Activated CD4-positive, alpha-beta memory T cell treated with anti-CD3 and anti-CD28 coated beads for 36 hours (primary cell): ENCODE measurements around the gene CCDC182. TPM values are rescaled to one million over a fixed set of nuclear protein-coding genes. Genes with fewer than 3 reads are reported as not detected.

Experiments
- CTCF ChIA-PET: fragments of 350-600 bp; sonication (Branson Sonifier 250); formaldehyde crosslinking; loops from one replicate; lab custom pipeline; 2021; ENCODE audit warnings: antibody characterized with exemption, inconsistent platforms; lab: Charles Lee
- POLR2A ChIA-PET: fragments of 350-600 bp; sonication (Branson Sonifier 250); formaldehyde crosslinking; loops from one replicate; lab custom pipeline; 2021; ENCODE audit warnings: antibody characterized with exemption; lab: Charles Lee
- DNase-seq: peaks from one replicate; pipeline ENCODE4 v3.0.0-alpha.2; 2020
- H3K27ac Mint-ChIP-seq: one replicate; pipeline ENCODE4 v1.8.0; 2021; ENCODE audit warnings: mixed read lengths
- H3K27me3 Mint-ChIP-seq: one replicate; pipeline ENCODE4 v1.8.0; 2021; ENCODE audit warnings: mixed read lengths
- H3K36me3 Mint-ChIP-seq: one replicate; pipeline ENCODE4 v1.8.0; 2021; ENCODE audit warnings: mixed read lengths
- H3K4me1 Mint-ChIP-seq: one replicate; pipeline ENCODE4 v1.8.0; 2021; ENCODE audit warnings: low read depth, mixed read lengths
- H3K4me3 Mint-ChIP-seq: one replicate; pipeline ENCODE4 v1.8.0; 2021; ENCODE audit warnings: mild to moderate bottlenecking, mixed read lengths
- H3K9me3 Mint-ChIP-seq: one replicate; pipeline ENCODE4 v1.8.0; 2021; ENCODE audit warnings: mixed read lengths
- intact Hi-C: fragments of 100-400 bp; cut with micrococcal nuclease; formaldehyde crosslinking; loops from one replicate; pipeline ENCODE4 v1.15.1; 2023
- total RNA-seq, 2 experiments: library from RNA; stranded (reverse); gene quantifications; one replicate each; pipeline ENCODE4 v1.2.3, GENCODE V29; 2021

The CCDC182 gene
- total RNA-seq: not detected

DNA sequence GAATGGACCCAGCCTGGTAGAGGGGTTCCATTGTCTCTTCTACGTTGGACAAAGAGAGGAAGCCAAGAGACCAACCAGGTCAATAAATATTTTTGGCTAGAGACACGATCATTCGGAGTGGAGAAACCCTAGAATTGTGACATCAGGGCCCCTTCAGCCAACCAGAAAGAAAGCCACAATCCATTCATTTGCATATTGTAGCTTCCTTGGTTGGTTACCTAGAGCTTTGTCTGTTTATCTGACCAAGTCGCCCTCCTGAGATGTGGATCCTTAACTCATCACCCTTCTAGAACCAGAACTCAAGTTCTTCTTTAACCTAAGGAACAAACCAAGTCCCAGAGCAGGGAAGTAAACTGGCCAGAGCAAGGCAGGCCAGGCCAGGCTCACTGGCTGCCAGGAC is at the start of gene CCDC182:
CCDC182 (minus strand) TSS at position 58 of the 400 bp plus-strand sequence; CDS start at position 31, 27 bp downstream.
- POLR2A ChIA-PET: no interaction called here
- Mint-ChIP-seq H3K4me3 (no peak within 1 kb of the TSS), H3K27me3 (peaks cover 2% of the 10 kb centered on the region), H3K27ac (no peak within 1 kb of the TSS), H3K4me1 (no peaks in the 10 kb centered on the region), H3K9me3 (no peaks in the 10 kb centered on the region), H3K36me3 (no peaks in the 10 kb centered on the region)
- intact Hi-C loops: loop anchor here (10.0 kb wide), 1 partner anchor 300 kb away; no protein-coding TSS in a partner anchor
- CTCF ChIA-PET: interaction anchor here (0.7 to 9.8 kb wide), 5 partner anchors 70 to 501 kb away, joined by 3 to 88 read pairs (median 4); no protein-coding TSS in a partner anchor
- DNase-seq: no peak

- CTCF ChIA-PET: interaction anchor here (7.1 kb wide), 1 partner anchor 11 kb away, joined by 33 read pairs; no protein-coding TSS in a partner anchor
Observed at GRCh38 chr17:57794841-57795240, 49.7 kb upstream of the CCDC182 start.

GRCh38 chr17:57788725-57789124 is 43.6 kb upstream of the CCDC182 start:
- Mint-ChIP-seq H3K27ac (no peak overlapping the region), H3K4me1 (peaks cover 3% of the 10 kb centered on the region), H3K4me3 (no peak overlapping the region), H3K36me3 (no peaks in the 10 kb centered on the region), H3K27me3 (peaks cover 34% of the 10 kb centered on the region), H3K9me3 (no peaks in the 10 kb centered on the region)
- ChIA-PET POLR2A (no interaction called here), CTCF (no interaction called here)
- DNase-seq: no peak
- intact Hi-C loops: no loop called here

More at GRCh38 chr17:57794841-57795240, 49.7 kb upstream of the CCDC182 start:
- H3K4me3 Mint-ChIP-seq: no peak overlapping the region
- H3K27me3 Mint-ChIP-seq: peaks cover 9% of the 10 kb centered on the region
- POLR2A ChIA-PET: no interaction called here
- intact Hi-C loops: no loop called here
- H3K4me1 Mint-ChIP-seq: peaks cover 9% of the 10 kb centered on the region
- no peaks in the 10 kb centered on the region for H3K9me3 Mint-ChIP-seq
- no peaks in the 10 kb centered on the region for H3K36me3 Mint-ChIP-seq
- H3K27ac Mint-ChIP-seq: no peak overlapping the region
- no peak for DNase-seq

GRCh38 chr17:57785022-57785421 is 39.9 kb upstream of the CCDC182 start:
- no peak for DNase-seq
- Mint-ChIP-seq H3K27ac (no peak overlapping the region), H3K9me3 (no peaks in the 10 kb centered on the region), H3K4me1 (no peaks in the 10 kb centered on the region), H3K4me3 (no peak overlapping the region), H3K27me3 (peaks cover 29% of the 10 kb centered on the region), H3K36me3 (no peaks in the 10 kb centered on the region)
- ChIA-PET POLR2A (no interaction called here), CTCF (interaction anchor here (1.1 to 3.3 kb wide), 6 partner anchors 10 to 542 kb away, joined by 3 to 36 read pairs (median 26); no protein-coding TSS in a partner anchor)
- intact Hi-C loops: no loop called here

DNA sequence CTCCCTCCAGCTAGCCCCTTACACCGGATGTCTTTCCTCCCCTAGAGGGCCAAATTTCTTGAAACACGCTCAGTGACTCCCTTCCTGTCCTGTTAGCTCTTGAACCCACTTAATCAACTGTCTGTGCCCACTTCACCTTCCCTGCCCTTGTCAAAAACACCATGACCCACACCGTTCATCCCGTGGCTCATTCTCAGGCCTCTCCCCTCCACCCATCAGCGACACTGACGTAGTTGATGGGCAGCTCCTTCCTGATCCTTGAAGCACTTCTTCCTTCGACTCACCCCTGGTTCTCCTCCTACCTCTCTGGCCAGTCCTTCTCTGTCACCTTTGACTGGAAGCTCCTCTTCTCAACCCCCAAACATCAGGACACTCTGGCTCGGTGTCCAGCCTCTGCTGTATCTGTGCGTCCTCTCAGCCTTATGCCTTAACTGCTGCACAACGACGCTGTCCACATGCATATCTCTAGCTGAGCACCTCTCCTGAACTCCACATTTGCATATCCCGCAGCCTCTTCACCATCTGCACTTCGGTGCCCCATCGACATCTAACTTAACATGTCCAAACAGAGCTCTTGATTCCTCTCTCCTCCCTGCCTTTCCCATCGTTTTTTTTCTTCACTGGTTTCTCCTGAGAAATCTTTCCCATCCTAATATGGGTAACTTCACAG is 39.3 kb upstream of the CCDC182 start:
- Mint-ChIP-seq H3K4me1 (no peaks in the 10 kb centered on the region), H3K4me3 (no peak overlapping the region), H3K9me3 (no peaks in the 10 kb centered on the region), H3K27ac (no peak overlapping the region), H3K27me3 (peaks cover 24% of the 10 kb centered on the region), H3K36me3 (no peaks in the 10 kb centered on the region)
- CTCF ChIA-PET: interaction anchor here (0.7 to 3.3 kb wide), 28 partner anchors 10 to 656 kb away, joined by 3 to 36 read pairs (median 5); no protein-coding TSS in a partner anchor
- POLR2A ChIA-PET: no interaction called here
- intact Hi-C loops: no loop called here
- no peak for DNase-seq

- ChIA-PET CTCF (interaction anchor here (0.6 to 3.3 kb wide), 61 partner anchors 9 to 752 kb away, joined by 3 to 36 read pairs (median 3); partner anchors contain the start of gene MRPS23), POLR2A (no interaction called here)
- Mint-ChIP-seq H3K4me3 (no peak overlapping the region), H3K4me1 (no peaks in the 10 kb centered on the region), H3K27ac (no peak overlapping the region), H3K36me3 (no peaks in the 10 kb centered on the region), H3K27me3 (peaks cover 19% of the 10 kb centered on the region), H3K9me3 (no peaks in the 10 kb centered on the region)
- intact Hi-C loops: loop anchor here (2.0 kb wide), 1 partner anchor 653 kb away; no protein-coding TSS in a partner anchor
- peak; percentile 86 for DNase-seq
Observed at GRCh38 chr17:57783338-57783742, 38.2 kb upstream of the CCDC182 start.

DNA sequence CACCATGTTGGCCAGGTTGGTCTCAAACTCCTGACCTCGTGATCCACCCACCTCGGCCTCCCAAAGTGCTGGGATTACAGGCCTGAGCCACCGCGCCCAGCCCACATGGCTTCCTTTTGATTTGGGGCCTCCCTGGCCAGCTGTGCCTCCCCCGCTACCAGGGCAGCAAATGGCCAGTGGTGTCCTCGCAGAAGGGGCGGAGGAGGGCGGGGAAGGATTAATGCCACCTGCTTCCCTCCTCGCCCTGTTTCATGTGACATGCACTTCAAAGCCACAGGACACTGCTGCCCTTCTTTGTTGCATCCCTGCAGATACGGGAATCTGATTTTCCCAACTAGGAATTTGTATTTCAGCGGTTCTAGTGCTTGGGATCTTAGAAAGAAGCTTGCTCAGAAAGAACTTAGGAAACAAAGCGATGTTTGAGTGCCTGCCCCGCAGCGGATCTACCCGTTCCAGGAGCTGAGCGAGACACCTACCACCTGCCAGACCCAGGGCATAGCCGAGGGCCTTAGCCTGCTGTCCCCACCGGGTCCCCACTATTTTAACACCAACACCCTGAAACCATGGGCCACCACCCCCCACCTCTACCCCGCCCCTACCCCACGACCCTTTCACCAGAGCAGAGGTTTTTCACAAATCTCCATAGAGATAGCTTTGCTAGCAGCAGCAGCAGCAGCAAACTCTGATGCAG is 37.7 kb upstream of the CCDC182 start:
- H3K4me1 Mint-ChIP-seq: no peaks in the 10 kb centered on the region
- H3K27ac Mint-ChIP-seq: no peak overlapping the region
- H3K9me3 Mint-ChIP-seq: no peaks in the 10 kb centered on the region
- H3K27me3 Mint-ChIP-seq: peaks cover 15% of the 10 kb centered on the region
- intact Hi-C loops: loop anchor here (2.0 kb wide), 1 partner anchor 652 kb away; no protein-coding TSS in a partner anchor
- H3K4me3 Mint-ChIP-seq: no peak overlapping the region
- H3K36me3 Mint-ChIP-seq: no peaks in the 10 kb centered on the region
- no peak for DNase-seq
- CTCF ChIA-PET: interaction anchor here (0.8 to 3.3 kb wide), 41 partner anchors 9 to 752 kb away, joined by 3 to 36 read pairs (median 4); partner anchors contain the start of gene MRPS23
- POLR2A ChIA-PET: no interaction called here

GRCh38 chr17:57782062-57782490 is 37.0 kb upstream of the CCDC182 start:
- POLR2A ChIA-PET: no interaction called here
- peaks cover 8% of the 10 kb centered on the region for H3K27me3 Mint-ChIP-seq
- H3K27ac Mint-ChIP-seq: no peak overlapping the region
- no peak for DNase-seq
- CTCF ChIA-PET: interaction anchor here (0.9 to 3.3 kb wide), 8 partner anchors 16 to 601 kb away, joined by 3 to 36 read pairs (median 10); partner anchors contain the start of gene MRPS23
- no peak overlapping the region for H3K4me3 Mint-ChIP-seq
- intact Hi-C loops: loop anchor here (2.0 kb wide), 1 partner anchor 651 kb away; no protein-coding TSS in a partner anchor
- no peaks in the 10 kb centered on the region for H3K36me3 Mint-ChIP-seq
- no peaks in the 10 kb centered on the region for H3K4me1 Mint-ChIP-seq
- H3K9me3 Mint-ChIP-seq: no peaks in the 10 kb centered on the region

DNA sequence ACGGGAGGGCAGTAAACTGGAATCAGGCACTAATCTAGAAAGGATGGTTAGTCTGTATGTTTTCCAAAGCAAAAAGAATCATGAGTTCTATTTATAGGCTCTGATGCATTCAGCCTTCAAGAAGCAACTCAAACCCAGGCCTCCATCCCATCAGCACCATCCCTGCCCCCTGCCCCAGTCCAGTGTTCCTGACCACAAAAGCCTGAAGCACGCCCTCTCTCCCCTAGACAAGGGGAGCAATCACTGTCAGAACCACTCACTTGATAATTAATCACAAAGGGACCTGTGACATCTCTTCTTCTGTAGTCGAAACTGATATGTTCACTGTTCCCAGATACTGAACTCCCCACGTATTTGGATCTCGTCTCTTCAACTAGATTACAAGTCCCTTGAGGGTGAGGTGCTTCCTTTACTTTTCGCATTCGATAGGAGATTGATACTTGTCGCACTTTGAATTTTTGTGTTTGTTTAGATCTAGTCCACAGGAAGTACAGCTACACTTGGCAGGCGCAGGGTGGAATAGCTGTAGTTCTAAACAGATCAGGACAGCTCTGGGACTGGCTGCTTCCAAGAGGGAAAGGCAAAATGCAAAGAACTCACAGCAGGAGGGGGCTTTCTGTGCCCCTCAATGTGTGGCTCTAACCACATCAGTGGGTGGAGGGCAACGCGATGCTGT is 36.4 kb upstream of the CCDC182 start:
- Mint-ChIP-seq H3K4me1 (no peaks in the 10 kb centered on the region), H3K36me3 (no peaks in the 10 kb centered on the region), H3K27ac (no peak overlapping the region), H3K9me3 (no peaks in the 10 kb centered on the region), H3K4me3 (no peak overlapping the region), H3K27me3 (peaks cover 7% of the 10 kb centered on the region)
- no peak for DNase-seq
- CTCF ChIA-PET: interaction anchor here (1.7 kb wide), 1 partner anchor 601 kb away, joined by 3 read pairs; no protein-coding TSS in a partner anchor
- POLR2A ChIA-PET: no interaction called here
- intact Hi-C loops: loop anchor here (2.0 kb wide), 1 partner anchor 651 kb away; no protein-coding TSS in a partner anchor

GRCh38 chr17:57779706-57780105 is 34.6 kb upstream of the CCDC182 start:
- ChIA-PET CTCF (no interaction called here), POLR2A (interaction anchor here (0.7 kb wide), 1 partner anchor 165 kb away, joined by 3 read pairs; no protein-coding TSS in a partner anchor)
- H3K27me3 Mint-ChIP-seq: peaks cover 12% of the 10 kb centered on the region
- H3K27ac Mint-ChIP-seq: no peak overlapping the region
- DNase-seq: no peak
- H3K36me3 Mint-ChIP-seq: no peaks in the 10 kb centered on the region
- intact Hi-C loops: no loop called here
- no peaks in the 10 kb centered on the region for H3K9me3 Mint-ChIP-seq
- H3K4me1 Mint-ChIP-seq: no peaks in the 10 kb centered on the region
- H3K4me3 Mint-ChIP-seq: no peak overlapping the region

DNA sequence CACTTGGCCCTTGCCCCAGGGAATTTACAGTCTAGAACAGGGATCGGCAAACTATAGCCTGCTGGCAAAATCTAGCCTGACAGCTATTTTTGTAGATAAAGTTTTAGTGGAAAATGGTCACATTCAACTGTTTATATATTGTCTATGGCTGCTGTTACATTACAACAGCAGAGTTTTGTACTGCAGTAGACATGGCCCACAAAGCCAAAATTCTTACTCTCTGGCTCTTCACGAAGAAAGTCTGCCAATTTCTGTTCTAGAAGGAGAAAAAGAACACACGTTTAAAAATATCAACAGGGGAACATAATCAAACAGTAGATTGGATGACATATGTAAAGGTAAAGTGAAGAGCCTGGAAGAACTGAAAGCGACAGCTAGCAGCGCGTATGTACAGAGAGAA is 33.2 kb upstream of the CCDC182 start:
- Mint-ChIP-seq H3K4me3 (no peak overlapping the region), H3K4me1 (no peaks in the 10 kb centered on the region), H3K9me3 (no peaks in the 10 kb centered on the region), H3K27me3 (peaks cover 22% of the 10 kb centered on the region), H3K27ac (no peak overlapping the region), H3K36me3 (no peaks in the 10 kb centered on the region)
- no peak for DNase-seq
- POLR2A ChIA-PET: no interaction called here
- intact Hi-C loops: no loop called here
- CTCF ChIA-PET: no interaction called here
